ENCODE measurements around the gene ZDHHC11B.

ZDHHC11B gene

DNA sequence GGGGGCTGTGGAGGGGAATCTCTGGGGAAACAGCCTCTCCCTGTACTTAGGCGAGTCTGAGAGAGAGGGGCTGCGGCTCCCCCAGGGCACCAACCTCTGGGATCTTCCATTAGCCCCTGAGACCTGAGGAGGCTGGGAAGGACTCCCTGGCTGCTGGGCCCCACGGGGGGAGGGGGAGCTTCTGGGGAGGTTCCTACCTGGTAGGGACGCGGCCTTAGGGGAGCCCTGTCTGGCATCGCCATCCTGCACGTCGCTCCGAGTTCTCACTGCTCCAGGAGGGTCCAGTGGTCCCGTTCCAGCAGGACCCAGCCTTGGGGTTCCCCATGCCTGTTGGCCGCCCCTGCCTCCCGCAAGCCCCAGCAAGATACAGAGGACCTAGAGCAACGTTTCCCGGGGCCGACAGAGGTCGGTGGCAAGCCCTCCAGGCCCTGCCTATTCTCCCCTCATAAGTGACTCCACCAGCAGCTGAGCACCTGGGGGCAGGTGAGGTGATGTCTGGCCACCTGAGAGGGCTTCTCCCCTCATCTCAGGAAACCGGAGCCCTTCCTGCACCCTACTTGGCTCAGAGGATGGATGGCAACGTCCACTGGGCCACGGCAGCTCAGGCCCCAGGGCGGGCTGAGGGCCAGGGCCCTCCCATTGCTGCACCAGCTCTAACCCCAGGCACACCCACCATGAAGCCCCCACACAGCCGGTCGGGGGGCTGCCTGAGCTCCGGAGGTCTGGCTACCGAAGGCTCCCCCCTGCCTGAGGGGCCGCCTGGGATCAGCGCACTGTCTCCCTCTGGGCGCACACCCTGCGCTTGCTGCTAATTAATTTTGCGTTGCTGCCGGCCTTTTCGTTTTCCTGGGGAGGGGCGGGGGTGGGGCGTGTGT is 113.9 kb downstream of the ZDHHC11B start:
- Histone ChIP-seq H3K4me3 (ENCODE audit: low read depth, low read length) (no peak overlapping the region), H3K27me3 (peaks cover 8% of the 10 kb centered on the region; the same call in 1 of the 2 replicates), H3K4me1 (peaks cover 21% of the 10 kb centered on the region), H3K9me3 (no peaks in the 10 kb centered on the region), H3K36me3 (peaks cover 10% of the 10 kb centered on the region; the same call in 1 of the 2 replicates)
- peak; percentile 19 for DNase-seq
- no peak for TF ChIP-seq CTCF (IDR thresholded peaks at IDR 0.05; ENCODE audit: low read depth, low read length)

DNA sequence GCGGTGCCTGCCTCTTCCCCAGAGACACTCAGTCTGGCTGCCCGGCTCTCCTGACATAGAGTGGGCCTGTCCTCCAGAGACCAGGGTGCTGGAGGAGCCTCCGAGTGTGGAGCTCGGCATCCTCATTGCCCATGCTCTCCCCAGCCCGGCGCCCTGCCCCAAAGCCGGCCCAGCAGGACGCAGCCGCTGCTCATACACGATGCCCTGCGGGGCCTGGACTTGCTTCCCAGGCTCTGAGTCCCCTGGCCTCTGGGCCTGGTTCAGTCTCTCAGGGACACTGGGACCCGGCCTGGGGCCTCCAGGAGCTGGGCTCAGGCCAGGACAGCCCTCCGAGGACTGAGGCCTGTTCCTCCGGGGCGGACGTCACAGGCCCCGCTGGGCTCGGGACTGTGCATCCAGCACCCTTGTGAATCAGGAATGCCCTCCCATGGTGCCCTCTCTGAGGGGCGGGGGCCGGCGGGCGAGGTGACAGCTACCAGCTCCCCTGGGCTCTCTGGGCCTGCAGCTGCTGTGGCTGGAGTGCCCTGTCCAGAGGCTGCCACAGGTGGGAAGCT is 114.6 kb downstream of the ZDHHC11B start:
- H3K36me3 ChIP-seq: peaks cover 14% of the 10 kb centered on the region
- peaks cover 21% of the 10 kb centered on the region for H3K4me1 ChIP-seq
- no peaks in the 10 kb centered on the region for H3K9me3 ChIP-seq
- peak; percentile 23 for DNase-seq
- H3K4me3 ChIP-seq (ENCODE audit: low read depth, low read length): no peak overlapping the region
- peaks cover 8% of the 10 kb centered on the region; the same call in 1 of the 2 replicates for H3K27me3 ChIP-seq
- no peak for TF ChIP-seq CTCF (IDR thresholded peaks at IDR 0.05; ENCODE audit: low read depth, low read length)

GRCh38 chr5:669111-669841 is 115.3 kb downstream of the ZDHHC11B start:
- peak; percentile 67 for TF ChIP-seq CTCF (IDR thresholded peaks at IDR 0.05; ENCODE audit: low read depth, low read length)
- Histone ChIP-seq H3K4me3 (ENCODE audit: low read depth, low read length) (no peak overlapping the region), H3K4me1 (peaks cover 21% of the 10 kb centered on the region), H3K9me3 (no peaks in the 10 kb centered on the region), H3K27me3 (peaks cover 8% of the 10 kb centered on the region; the same call in 1 of the 2 replicates), H3K36me3 (peaks cover 14% of the 10 kb centered on the region)
- DNase-seq: peak; percentile 59

GRCh38 chr5:668283-668995 is 116.1 kb downstream of the ZDHHC11B start:
- Histone ChIP-seq H3K27me3 (peaks cover 8% of the 10 kb centered on the region; the same call in 1 of the 2 replicates), H3K4me3 (ENCODE audit: low read depth, low read length) (no peak overlapping the region), H3K36me3 (peaks cover 14% of the 10 kb centered on the region), H3K9me3 (no peaks in the 10 kb centered on the region), H3K4me1 (peaks cover 21% of the 10 kb centered on the region)
- peak; percentile 6 for DNase-seq
- no peak for TF ChIP-seq CTCF (IDR thresholded peaks at IDR 0.05; ENCODE audit: low read depth, low read length)

- TF ChIP-seq CTCF (IDR thresholded peaks at IDR 0.05; ENCODE audit: low read depth, low read length): no peak
- Histone ChIP-seq H3K4me3 (ENCODE audit: low read depth, low read length) (no peak overlapping the region), H3K36me3 (peaks cover 20% of the 10 kb centered on the region), H3K4me1 (peaks cover 7% of the 10 kb centered on the region), H3K27me3 (peaks cover 2% of the 10 kb centered on the region; the same call in 1 of the 2 replicates), H3K9me3 (no peaks in the 10 kb centered on the region)
- no peak for DNase-seq
Measured at GRCh38 chr5:666816-667498, 117.6 kb downstream of the ZDHHC11B start.
